ENCODE measurements around the gene SVEP1. TPM values are rescaled to one million over a fixed set of nuclear protein-coding genes. Genes with fewer than 3 reads are reported as not detected.
A peak's percentile ranks its signal among the peaks of the same experiment; 100 is the strongest.

Gene SVEP1
- polyA plus RNA-seq, 1 of the 3 experiments (the other 2 are of a cell fraction): 0.10 TPM

DNA sequence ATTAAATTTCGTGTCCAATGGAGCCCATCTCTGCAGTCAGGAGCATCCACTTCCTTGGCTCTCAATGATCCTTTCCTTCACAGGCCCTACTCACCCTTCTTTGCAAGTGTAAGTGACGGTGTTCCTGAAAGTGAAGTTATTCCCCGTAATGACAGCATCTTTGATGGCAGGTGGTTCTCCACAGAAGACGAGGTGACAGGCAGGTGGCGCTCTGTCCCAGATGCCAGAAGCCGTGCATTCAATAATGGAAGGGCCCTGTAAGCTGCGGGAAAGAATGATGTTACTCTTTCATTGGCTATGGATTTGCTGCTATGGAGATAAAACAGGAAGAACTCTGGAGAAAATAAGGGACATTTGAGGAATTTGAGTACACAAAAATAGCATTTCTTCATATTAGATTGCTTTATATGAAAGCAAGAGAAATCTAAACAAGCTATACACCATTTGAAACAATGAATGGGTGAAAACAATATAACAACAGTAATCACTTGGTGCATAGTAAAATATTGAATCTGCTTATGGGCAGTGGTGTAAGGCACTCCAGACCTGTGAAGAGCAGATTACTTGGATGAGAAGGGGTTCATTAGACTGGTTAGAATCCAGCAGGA, 151.9 kb downstream of the SVEP1 start:
- H3K4me1 ChIP-seq (ENCODE audit: control insufficient read depth in 1 of 2, insufficient read depth in 2 of 2, low read depth in 1 of 2, low read length in 1 of 2): no peaks in the 10 kb centered on the region
- H2AFZ ChIP-seq (ENCODE audit: low read depth): no peak overlapping the region
- no peaks in the 10 kb centered on the region for H3K36me3 ChIP-seq (replicated peaks in 1 of 2; ENCODE audit: control insufficient read depth in 1 of 2, insufficient read depth in 2 of 2, low read length in 1 of 2)
- no peak overlapping the region for H3K4me2 ChIP-seq
- no peak overlapping the region for H3K9ac ChIP-seq
- no peaks in the 10 kb centered on the region; the same call in 1 of the 2 replicates for H3K27me3 ChIP-seq (ENCODE audit: insufficient read depth)
- DNase-seq: peak; percentile 45
- H3K4me3 ChIP-seq (ENCODE audit: low read depth in 2 of 2, low read length in 1 of 2): no peak overlapping the region; a peak in 1 of 4 replicates
- ChIA-PET POLR2A (no interaction called here), CTCF (interaction anchor here (0.7 to 1.9 kb wide), 11 partner anchors 9 to 209 kb away, joined by 3 to 16 read pairs (median 5); no protein-coding TSS in a partner anchor)
- no peak overlapping the region for H3K27ac ChIP-seq (ENCODE audit: low read depth in 2 of 2, low read length in 1 of 2)
- WGBS (ENCODE audit: low lambda C conversion rate): 43% methylated on average over 7 of the region's 7 CpGs
- H3F3A ChIP-seq (replicated peaks; ENCODE audit: insufficient read depth): no peaks in the 10 kb centered on the region
- no peaks in the 10 kb centered on the region for H3K9me2 ChIP-seq
- no peaks in the 10 kb centered on the region for H3K79me2 ChIP-seq (ENCODE audit: insufficient read depth)
- H3K9me3 ChIP-seq: no peaks in the 10 kb centered on the region
- no peaks in the 10 kb centered on the region for H4K20me1 ChIP-seq (ENCODE audit: insufficient read depth)
- TF ChIP-seq POLR2AphosphoS5 (IDR thresholded peaks at IDR 0.05; ENCODE audit: low read depth, low read length): no peak
- TF ChIP-seq, protein P1, sequence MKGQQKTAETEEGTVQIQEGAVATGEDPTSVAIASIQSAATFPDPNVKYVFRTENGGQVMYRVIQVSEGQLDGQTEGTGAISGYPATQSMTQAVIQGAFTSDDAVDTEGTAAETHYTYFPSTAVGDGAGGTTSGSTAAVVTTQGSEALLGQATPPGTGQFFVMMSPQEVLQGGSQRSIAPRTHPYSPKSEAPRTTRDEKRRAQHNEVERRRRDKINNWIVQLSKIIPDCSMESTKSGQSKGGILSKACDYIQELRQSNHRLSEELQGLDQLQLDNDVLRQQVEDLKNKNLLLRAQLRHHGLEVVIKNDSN (IDR thresholded peaks at IDR 0.05; ENCODE audit: borderline replicate concordance, low read depth): no peak
- no peak for TF ChIP-seq NFIC (IDR thresholded peaks at IDR 0.05; ENCODE audit: borderline replicate concordance)
- TF ChIP-seq, protein P2, sequence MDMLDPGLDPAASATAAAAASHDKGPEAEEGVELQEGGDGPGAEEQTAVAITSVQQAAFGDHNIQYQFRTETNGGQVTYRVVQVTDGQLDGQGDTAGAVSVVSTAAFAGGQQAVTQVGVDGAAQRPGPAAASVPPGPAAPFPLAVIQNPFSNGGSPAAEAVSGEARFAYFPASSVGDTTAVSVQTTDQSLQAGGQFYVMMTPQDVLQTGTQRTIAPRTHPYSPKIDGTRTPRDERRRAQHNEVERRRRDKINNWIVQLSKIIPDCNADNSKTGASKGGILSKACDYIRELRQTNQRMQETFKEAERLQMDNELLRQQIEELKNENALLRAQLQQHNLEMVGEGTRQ (IDR thresholded peaks at IDR 0.05; ENCODE audit: borderline replicate concordance, low read depth, low read length): no peak
- no peak for TF ChIP-seq MXI1 (IDR thresholded peaks at IDR 0.05; ENCODE audit: low read depth, low read length)
- TF ChIP-seq ELF1 (IDR thresholded peaks at IDR 0.05): no peak
- no peak for TF ChIP-seq EZH2phosphoT487 (IDR thresholded peaks at IDR 0.05; ENCODE audit: borderline replicate concordance, low read depth)
- peak; percentile 70 for TF ChIP-seq RAD21 (IDR thresholded peaks at IDR 0.05; ENCODE audit: low read length)
- TF ChIP-seq TAF1 (IDR thresholded peaks at IDR 0.05; ENCODE audit: borderline replicate concordance, low read depth, low read length): no peak
- TF ChIP-seq EP300 (IDR thresholded peaks at IDR 0.05; ENCODE audit: borderline replicate concordance in 1 of 2, low read depth in 1 of 2, low read length in 1 of 2): no peak
- TF ChIP-seq GATA2 (CRISPR knock-in tag; IDR thresholded peaks at IDR 0.05): no peak
- peak; percentile 69 for TF ChIP-seq SMC3 (IDR thresholded peaks at IDR 0.05; ENCODE audit: low read depth, low read length)
- TF ChIP-seq, protein P3, sequence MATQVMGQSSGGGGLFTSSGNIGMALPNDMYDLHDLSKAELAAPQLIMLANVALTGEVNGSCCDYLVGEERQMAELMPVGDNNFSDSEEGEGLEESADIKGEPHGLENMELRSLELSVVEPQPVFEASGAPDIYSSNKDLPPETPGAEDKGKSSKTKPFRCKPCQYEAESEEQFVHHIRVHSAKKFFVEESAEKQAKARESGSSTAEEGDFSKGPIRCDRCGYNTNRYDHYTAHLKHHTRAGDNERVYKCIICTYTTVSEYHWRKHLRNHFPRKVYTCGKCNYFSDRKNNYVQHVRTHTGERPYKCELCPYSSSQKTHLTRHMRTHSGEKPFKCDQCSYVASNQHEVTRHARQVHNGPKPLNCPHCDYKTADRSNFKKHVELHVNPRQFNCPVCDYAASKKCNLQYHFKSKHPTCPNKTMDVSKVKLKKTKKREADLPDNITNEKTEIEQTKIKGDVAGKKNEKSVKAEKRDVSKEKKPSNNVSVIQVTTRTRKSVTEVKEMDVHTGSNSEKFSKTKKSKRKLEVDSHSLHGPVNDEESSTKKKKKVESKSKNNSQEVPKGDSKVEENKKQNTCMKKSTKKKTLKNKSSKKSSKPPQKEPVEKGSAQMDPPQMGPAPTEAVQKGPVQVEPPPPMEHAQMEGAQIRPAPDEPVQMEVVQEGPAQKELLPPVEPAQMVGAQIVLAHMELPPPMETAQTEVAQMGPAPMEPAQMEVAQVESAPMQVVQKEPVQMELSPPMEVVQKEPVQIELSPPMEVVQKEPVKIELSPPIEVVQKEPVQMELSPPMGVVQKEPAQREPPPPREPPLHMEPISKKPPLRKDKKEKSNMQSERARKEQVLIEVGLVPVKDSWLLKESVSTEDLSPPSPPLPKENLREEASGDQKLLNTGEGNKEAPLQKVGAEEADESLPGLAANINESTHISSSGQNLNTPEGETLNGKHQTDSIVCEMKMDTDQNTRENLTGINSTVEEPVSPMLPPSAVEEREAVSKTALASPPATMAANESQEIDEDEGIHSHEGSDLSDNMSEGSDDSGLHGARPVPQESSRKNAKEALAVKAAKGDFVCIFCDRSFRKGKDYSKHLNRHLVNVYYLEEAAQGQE (IDR thresholded peaks at IDR 0.05; ENCODE audit: low read depth, low read length): no peak
- TF ChIP-seq TCF12 (IDR thresholded peaks at IDR 0.05): no peak
- TF ChIP-seq TEAD4 (IDR thresholded peaks at IDR 0.05; ENCODE audit: borderline replicate concordance, insufficient read depth): no peak
- TF ChIP-seq JUND (IDR thresholded peaks at IDR 0.05): no peak
- no peak for TF ChIP-seq RXRA (IDR thresholded peaks at IDR 0.05; ENCODE audit: borderline replicate concordance, low read depth)
- TF ChIP-seq RFX5 (IDR thresholded peaks at IDR 0.05; ENCODE audit: low read length): no peak
- no peak for TF ChIP-seq FOSL2 (IDR thresholded peaks at IDR 0.05; ENCODE audit: borderline replicate concordance, low read depth)
- TF ChIP-seq, protein P4, sequence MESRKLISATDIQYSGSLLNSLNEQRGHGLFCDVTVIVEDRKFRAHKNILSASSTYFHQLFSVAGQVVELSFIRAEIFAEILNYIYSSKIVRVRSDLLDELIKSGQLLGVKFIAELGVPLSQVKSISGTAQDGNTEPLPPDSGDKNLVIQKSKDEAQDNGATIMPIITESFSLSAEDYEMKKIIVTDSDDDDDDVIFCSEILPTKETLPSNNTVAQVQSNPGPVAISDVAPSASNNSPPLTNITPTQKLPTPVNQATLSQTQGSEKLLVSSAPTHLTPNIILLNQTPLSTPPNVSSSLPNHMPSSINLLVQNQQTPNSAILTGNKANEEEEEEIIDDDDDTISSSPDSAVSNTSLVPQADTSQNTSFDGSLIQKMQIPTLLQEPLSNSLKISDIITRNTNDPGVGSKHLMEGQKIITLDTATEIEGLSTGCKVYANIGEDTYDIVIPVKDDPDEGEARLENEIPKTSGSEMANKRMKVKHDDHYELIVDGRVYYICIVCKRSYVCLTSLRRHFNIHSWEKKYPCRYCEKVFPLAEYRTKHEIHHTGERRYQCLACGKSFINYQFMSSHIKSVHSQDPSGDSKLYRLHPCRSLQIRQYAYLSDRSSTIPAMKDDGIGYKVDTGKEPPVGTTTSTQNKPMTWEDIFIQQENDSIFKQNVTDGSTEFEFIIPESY (IDR thresholded peaks at IDR 0.05; ENCODE audit: borderline replicate concordance, low read depth): no peak
- TF ChIP-seq, protein P5, sequence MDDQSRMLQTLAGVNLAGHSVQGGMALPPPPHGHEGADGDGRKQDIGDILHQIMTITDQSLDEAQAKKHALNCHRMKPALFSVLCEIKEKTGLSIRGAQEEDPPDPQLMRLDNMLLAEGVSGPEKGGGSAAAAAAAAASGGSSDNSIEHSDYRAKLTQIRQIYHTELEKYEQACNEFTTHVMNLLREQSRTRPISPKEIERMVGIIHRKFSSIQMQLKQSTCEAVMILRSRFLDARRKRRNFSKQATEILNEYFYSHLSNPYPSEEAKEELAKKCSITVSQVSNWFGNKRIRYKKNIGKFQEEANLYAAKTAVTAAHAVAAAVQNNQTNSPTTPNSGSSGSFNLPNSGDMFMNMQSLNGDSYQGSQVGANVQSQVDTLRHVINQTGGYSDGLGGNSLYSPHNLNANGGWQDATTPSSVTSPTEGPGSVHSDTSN (IDR thresholded peaks at IDR 0.05): no peak
- TF ChIP-seq YY1 (IDR thresholded peaks at IDR 0.05; ENCODE audit: low read depth): no peak
- TF ChIP-seq, protein P6, sequence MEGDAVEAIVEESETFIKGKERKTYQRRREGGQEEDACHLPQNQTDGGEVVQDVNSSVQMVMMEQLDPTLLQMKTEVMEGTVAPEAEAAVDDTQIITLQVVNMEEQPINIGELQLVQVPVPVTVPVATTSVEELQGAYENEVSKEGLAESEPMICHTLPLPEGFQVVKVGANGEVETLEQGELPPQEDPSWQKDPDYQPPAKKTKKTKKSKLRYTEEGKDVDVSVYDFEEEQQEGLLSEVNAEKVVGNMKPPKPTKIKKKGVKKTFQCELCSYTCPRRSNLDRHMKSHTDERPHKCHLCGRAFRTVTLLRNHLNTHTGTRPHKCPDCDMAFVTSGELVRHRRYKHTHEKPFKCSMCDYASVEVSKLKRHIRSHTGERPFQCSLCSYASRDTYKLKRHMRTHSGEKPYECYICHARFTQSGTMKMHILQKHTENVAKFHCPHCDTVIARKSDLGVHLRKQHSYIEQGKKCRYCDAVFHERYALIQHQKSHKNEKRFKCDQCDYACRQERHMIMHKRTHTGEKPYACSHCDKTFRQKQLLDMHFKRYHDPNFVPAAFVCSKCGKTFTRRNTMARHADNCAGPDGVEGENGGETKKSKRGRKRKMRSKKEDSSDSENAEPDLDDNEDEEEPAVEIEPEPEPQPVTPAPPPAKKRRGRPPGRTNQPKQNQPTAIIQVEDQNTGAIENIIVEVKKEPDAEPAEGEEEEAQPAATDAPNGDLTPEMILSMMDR (IDR thresholded peaks at IDR 0.05): peak; percentile 55
- no peak for TF ChIP-seq SIN3A (IDR thresholded peaks at IDR 0.05; ENCODE audit: borderline replicate concordance, low read depth, low read length)

All from SK-N-SH (cell line).